ENCODE results near the gene ABCC6.
A peak's percentile ranks its signal among the peaks of the same experiment; 100 is the strongest.
"Not testable (repeated sequence)": the region's sequence is repeated elsewhere in the genome, so short reads cannot be mapped to it uniquely, and the experiment has no call there.

Gene ABCC6

GRCh38 chr16:16221382-16221781, 1.9 kb downstream of the ABCC6 start:
- DNase-seq: not testable (repeated sequence)

- DNase-seq: not testable (repeated sequence)
Observed at GRCh38 chr16:16220449-16220848, 2.8 kb downstream of the ABCC6 start.

- not testable (repeated sequence) for DNase-seq
Observed at GRCh38 chr16:16218787-16219186, 4.5 kb downstream of the ABCC6 start.

GRCh38 chr16:16218349-16218748, 4.9 kb downstream of the ABCC6 start:
- not testable (repeated sequence) for DNase-seq

- not testable (repeated sequence) for DNase-seq
Observed at GRCh38 chr16:16213863-16214293, 9.4 kb downstream of the ABCC6 start.

- DNase-seq: not testable (repeated sequence)
Observed at GRCh38 chr16:16211404-16211803, 11.9 kb downstream of the ABCC6 start.

GRCh38 chr16:16208461-16208860, 14.8 kb downstream of the ABCC6 start:
- not testable (repeated sequence) for DNase-seq

- not testable (repeated sequence) for DNase-seq
Observed at GRCh38 chr16:16207787-16208334, 15.4 kb downstream of the ABCC6 start.

GRCh38 chr16:16207097-16207786, 16.1 kb downstream of the ABCC6 start:
- not testable (repeated sequence) for DNase-seq

- not testable (repeated sequence) for DNase-seq
Observed at GRCh38 chr16:16205864-16206263, 17.4 kb downstream of the ABCC6 start.

GRCh38 chr16:16204552-16204951, 18.7 kb downstream of the ABCC6 start:
- DNase-seq: not testable (repeated sequence)

- not testable (repeated sequence) for DNase-seq
Observed at GRCh38 chr16:16203494-16203893, 19.8 kb downstream of the ABCC6 start.

- peak; percentile 20 for DNase-seq
Observed at GRCh38 chr16:16202400-16203143, 20.7 kb downstream of the ABCC6 start.

- DNase-seq: not testable (repeated sequence)
Observed at GRCh38 chr16:16201880-16202279, 21.4 kb downstream of the ABCC6 start.

GRCh38 chr16:16200391-16200790, 22.9 kb downstream of the ABCC6 start:
- not testable (repeated sequence) for DNase-seq

- DNase-seq: not testable (repeated sequence)
Observed at GRCh38 chr16:16199428-16199827, 23.9 kb downstream of the ABCC6 start.

GRCh38 chr16:16197966-16198365, 25.3 kb downstream of the ABCC6 start:
- no peak for DNase-seq

GRCh38 chr16:16197331-16197730, 26.0 kb downstream of the ABCC6 start:
- DNase-seq: no peak

- DNase-seq: no peak
Observed at GRCh38 chr16:16196099-16196498, 27.2 kb downstream of the ABCC6 start.

- DNase-seq: no peak
Observed at GRCh38 chr16:16191493-16192167, 31.7 kb downstream of the ABCC6 start.

- not testable (repeated sequence) for DNase-seq
Observed at GRCh38 chr16:16190966-16191365, 32.3 kb downstream of the ABCC6 start.

- DNase-seq: no peak
Observed at GRCh38 chr16:16190546-16190945, 32.7 kb downstream of the ABCC6 start.

GRCh38 chr16:16189842-16190241, 33.5 kb downstream of the ABCC6 start:
- no peak for DNase-seq
